HG02642 (cell line): ENCODE results near the gene CIPC.
A peak's percentile ranks its signal among the peaks of the same experiment; 100 is the strongest.

Experiments
- ATAC-seq: cut with Tn5 transposase; IDR thresholded peaks from one replicate; pipeline ENCODE4 v1.9.1; 2021; ENCODE audit warnings: mild to moderate bottlenecking; ENCODE audit not compliant: unreplicated experiment, poor library complexity

CIPC gene

DNA sequence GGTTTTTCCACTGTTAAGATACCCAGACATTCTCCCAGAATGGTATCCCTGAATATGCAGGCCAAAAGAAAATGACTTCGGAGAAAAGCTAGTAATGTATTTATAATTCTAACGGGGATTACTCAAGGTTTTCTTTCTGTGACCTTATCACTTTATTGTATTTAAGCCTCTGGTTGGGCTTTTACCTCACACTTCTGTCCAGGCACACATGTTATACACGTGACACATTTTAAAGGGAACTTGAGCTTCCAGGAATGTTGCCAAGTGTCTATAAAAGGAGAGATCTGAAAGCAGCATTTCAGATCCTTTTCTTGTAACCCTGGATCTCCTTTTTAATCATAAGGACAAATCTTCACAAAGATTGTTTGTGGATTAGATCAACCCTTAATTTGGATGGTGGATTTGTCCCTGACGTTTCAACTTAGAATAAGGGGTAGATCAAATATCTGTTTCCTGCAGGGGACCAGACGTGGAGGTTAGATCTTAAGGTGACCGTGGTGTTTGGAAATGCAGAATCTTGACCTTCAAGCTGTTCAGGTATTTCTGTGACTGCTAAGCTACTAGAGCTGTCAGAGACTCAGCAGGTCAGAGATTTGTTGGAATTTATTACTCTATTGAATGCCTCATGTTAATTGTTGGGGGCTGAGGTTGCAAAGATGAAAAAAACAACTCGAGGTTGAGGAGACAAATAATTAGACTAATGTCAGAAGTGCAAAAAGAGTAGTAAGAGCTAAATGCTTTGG, 1.5 kb downstream of the CIPC start:
- ATAC-seq = no peak

DNA sequence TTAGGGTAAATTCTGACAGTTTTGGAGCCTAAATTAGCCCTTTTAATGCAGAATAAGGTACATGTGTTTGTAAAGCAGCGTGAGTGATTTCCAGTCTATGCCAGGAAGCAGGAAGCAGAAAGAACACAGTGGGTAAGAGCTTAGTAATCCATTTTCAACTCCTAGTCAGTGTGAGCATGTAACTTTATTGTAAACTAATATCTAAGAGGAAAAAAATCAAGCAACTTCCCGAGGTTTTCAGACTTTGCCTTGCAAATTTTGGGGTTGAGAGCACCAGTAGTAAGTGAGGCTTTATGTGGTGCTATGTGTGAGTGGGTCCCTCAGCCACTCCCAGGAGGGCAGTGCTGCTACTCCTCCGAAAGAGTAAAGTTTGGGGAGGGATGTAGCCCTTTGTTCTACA, 2.9 kb downstream of the CIPC start:
- ATAC-seq = no peak

DNA sequence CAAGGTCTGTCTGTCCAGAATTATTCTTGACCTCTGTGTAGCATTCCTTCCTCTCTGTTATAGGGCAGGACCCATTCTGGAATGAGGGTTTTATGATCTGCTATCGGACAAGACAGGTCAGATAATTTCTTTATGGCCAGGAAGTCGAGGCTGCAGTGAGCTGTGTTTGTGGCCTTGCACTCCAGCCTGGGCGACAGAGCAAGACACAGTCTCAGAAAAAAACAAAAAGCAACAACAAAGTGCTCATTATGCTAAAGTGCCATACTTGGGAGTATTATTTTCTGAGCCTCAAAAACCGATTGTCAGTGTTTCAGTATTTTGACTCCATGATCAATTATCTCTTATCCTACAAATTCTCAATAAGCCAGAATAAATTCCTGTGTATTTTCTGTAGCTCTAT, 4.1 kb downstream of the CIPC start:
- no peak for ATAC-seq

DNA sequence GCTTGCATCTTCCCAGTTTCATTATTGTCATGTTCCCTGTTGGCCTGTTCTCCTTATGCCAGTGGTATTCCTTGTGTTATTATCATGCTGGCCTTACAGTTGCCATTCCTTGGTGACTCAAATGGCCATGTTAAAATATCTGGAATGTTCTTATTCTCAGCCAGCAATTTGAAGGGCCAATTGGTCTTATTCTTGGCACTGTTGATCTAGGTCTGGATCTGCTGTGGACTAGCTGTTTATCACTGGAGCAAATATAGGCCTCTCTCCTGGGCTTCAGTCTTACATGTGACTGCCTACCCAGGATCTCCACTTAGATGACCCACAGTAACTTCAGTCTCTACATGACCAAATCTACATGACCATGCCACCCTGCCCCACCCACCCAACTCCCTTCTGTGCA, 5.4 kb downstream of the CIPC start:
- no peak for ATAC-seq

DNA sequence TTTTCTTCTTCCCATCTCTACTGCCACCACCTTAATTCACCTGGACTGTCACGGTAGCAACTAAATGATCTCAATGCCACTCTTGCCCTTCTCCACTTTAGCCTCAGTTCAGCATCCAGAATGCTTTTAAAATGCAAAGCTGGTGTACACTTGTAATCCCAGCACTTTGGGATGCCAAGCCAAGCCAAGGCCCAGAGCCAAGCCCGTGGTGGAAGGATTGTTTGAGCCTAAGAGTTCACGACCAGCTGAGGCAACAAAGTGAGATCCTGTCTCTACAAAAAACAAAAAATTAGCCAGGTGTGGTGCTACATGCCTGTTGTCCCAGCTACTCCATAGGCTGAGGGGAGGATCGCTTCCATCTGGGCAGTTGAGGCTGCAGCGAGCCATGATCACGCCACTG, 5.9 kb downstream of the CIPC start:
- ATAC-seq = no peak

DNA sequence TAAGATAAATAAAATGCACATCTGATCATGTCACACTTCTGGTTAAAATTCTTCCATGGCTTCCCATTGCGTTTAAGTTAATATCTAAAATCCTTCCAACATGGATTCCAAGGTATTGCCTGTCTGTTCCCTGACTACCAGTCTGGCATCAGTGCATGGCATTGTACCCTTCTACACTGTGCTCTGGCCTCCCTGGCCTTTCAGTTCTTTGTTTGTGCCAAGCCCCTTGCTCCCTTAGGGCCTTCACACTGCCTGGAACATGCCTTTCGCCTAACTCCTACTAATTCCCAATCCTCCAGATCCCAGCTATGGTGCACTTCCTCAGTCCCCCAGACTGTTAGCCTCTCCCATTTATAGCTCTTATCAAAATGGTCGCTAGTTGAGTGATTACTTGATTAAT, 6.3 kb downstream of the CIPC start:
- ATAC-seq = no peak

DNA sequence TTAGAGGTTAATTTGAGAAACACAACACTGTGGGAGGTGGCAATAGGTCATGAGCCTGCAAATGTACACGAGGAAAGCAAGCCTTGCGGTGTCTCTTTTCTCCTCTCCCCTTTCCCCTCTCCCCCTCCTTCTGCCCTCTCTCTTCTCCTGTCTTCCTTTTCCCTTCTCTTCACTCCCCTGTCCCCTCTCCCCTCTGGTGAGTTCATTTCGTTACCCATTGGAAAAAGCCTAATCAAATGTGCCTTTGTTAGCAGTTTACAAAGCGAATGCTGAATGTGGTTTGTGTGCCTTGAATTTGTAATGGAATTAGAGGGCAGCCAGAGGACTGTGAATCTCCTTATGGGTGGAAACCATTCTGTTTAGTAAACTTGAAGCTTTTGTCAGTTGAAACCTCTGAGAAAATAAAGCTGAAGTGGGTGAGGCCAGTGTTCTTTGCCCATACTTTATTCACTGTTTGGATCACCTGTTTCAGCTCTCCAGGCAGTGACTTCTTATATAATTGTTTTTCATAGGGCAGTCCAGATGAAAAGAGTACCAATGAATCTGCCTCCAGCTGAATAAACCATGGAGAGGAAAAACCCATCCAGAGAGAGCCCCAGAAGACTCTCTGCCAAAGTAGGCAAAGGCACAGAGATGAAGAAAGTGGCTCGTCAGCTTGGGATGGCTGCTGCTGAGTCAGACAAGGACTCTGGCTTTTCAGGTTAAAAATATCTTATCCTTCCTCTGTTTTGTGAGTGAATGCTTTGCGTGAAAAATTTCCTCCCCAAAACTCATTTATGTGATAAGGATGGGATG, 7.3 kb downstream of the CIPC start:
- no peak for ATAC-seq

DNA sequence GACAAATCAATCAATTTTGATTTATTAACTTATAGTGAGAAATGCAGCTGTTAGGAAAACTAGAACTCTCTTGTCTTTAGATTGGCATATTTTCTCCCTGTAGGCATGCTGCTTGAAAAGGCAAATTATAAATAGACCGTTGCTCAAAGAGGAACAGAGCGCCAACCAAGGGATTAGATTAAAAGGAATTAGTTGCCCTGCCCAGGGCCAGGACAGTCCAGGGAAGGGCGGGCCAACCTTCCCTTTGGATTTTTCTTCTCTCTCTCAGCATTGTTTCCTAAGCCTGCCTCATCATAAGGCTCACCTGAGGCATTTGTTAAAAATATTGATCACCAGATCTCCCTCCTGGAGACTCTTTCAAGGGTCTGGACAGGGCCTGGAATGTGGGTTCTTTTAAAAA, 8.6 kb downstream of the CIPC start:
- no peak for ATAC-seq

DNA sequence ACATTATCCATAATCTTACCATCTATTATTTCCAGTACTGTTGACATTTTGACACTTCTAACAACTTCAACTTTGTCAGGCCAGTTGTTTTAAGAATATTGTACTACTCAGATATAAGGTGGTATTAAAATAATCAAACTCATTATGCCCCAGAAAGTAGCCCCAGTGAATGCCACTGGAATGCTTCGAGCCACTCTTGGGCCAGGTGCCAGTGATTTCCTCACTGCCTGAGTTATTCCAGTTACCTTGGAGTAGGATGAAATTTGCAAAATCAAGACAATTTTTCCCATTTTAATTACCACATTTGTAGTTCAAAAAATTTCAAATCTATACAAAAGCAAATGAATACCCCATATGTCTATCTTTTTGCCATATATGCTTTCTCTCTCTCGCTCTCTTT, 9.2 kb downstream of the CIPC start:
- no peak for ATAC-seq

DNA sequence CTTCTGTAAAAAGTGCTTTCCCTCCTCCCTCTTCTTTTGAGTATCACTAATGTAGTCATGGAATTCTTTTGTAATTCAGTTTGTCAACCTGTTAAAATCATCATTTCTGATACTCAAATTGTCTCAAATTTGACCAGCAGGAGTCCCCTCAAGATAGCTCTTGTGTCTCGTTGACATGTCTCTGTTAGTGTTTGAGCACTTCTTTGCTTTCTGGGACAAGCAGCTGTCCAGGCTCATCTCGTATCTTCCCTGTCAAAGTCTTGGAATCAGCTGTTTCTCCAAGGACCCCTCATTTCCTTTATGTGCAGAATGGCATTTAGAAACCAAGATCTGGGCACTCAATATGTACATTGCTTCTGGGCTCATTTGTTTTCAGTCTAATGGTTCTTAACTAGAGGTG, 10.7 kb downstream of the CIPC start:
- ATAC-seq = no peak

DNA sequence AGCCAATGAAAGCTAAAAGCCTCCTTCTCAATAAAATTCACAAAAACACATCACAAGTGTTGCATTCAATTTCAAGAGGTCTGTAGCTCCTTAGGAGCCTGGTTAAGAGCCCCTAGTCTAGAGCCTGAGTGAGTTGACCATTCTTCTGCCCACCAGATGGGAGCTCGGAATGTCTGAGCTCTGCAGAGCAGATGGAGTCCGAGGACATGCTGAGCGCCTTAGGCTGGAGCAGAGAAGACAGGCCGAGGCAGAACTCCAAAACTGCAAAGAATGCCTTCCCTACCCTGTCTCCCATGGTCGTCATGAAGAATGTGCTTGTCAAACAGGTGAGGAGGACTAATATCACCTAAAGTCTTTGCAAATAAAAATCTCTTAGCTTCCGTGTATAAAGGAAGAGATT, 11.6 kb downstream of the CIPC start:
- ATAC-seq = no peak

DNA sequence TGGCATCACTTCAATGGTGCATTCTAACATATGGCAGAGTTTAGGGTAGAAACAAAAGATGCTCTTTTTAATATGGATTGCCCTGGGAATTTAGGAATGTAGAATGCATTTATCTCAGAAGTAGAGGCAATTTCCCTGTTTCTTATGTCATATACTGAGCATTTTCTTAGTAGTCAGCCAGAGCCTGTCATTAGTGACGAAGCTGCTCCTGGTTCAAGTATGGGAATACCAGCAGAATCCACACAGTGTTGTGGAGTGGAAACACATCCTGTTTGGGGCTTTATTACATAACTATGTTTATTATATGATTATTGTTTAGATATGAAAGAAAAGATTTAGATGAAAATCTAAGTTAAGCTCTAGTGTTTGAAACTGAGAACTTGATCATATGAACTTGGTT, 12.2 kb downstream of the CIPC start:
- no peak for ATAC-seq

DNA sequence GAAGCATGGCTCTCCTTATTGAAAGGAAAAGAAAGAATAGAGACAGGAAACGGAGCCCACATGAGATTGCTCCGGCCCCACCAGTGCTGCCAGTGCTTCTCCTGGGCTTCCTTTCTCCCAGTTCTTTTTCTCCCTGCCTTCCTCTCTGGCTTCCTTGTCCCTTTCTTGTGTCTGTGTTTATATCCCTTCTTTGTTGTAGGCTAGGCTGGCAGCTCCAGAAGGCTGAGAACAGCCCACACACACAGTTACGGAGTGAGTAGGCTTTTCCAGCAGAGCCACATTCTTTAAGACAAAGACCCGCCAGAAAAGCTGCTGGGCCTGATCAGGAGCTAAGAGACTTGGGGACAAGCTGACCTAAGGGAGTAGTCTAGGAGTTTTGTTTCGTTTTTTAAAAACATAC, 13.0 kb downstream of the CIPC start:
- no peak for ATAC-seq

DNA sequence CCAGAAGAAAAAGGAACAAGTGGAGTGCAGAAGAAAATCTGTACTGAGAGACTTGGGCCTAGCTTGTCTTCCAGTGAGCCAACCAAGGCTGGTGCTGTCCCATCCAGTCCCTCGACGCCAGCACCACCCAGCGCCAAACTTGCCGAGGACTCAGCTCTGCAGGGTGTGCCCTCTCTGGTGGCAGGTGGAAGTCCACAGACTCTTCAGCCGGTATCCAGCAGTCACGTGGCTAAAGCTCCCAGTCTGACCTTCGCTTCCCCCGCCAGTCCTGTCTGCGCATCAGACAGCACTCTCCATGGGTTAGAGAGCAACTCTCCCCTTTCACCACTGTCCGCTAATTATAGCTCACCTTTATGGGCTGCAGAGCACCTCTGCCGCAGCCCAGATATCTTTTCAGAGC, 15.6 kb downstream of the CIPC start:
- ATAC-seq = no peak

DNA sequence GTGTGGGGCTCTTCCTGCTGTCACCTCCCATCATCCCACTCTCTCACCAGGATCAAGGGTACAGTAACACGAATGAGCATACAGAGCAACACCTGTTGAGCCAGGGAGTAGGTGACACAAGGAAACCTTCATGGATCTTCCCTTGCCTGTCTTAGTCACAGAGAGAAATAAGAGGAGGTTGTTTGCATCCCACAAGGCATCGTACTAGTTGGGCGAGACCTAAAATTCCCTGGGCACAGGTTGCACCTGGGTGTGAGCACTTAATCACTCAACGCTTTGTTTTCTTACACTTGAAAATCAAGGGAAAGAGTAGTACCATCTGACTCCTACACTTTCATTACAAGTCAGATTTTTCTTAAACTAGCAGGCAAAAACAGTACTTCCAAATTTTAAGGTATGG, 16.6 kb downstream of the CIPC start:
- no peak for ATAC-seq

DNA sequence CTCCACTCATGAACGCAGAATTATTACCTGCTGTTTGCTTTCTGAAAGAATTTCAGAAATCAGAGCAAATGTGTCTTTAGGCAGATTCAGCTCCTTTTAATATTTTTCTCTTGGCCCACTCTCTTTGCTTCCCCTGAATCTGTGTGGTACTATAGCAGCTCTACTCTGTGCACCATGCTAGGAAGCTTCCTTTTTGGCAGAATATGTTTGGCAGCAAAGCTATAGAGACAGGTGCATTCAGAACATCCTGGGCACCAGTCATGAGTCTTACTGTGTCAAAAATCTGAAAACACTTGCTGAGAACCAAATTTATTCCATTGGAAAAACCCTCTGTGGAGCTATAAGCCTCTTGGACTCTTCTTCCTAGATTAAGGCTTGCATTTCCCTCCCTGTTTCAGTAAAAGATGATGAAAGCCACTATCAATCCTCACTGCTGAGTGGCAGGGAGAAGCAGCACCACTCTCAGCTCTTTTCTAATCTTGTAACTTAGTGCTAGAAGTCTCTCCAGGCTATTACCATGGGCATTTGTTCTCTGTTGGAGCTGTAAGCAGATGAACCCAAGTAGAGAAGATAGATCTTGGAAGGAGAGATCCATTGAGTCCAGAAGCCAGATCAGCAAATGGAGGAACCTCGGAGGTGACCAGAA, 18.2 kb downstream of the CIPC start:
- no peak for ATAC-seq

DNA sequence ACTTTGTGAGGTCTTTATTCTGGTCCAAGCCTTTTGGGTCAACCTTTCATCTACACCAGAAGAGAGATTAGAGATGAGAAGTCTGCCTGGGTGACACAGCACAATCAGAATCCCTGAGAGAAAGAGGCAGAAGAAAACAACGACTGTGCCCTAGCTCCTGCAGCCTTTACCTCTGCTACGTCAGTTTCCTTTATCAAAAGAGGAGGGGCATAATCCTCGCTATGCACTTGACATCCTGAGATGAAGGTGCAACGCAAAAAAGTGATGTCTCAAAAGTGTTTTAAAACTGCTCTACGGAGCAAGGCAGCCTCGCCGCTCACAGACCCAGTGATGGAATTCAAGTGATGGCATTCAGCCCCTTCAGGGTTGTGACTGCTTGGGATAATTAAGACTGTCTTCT, 21.8 kb downstream of the CIPC start:
- no peak for ATAC-seq

DNA sequence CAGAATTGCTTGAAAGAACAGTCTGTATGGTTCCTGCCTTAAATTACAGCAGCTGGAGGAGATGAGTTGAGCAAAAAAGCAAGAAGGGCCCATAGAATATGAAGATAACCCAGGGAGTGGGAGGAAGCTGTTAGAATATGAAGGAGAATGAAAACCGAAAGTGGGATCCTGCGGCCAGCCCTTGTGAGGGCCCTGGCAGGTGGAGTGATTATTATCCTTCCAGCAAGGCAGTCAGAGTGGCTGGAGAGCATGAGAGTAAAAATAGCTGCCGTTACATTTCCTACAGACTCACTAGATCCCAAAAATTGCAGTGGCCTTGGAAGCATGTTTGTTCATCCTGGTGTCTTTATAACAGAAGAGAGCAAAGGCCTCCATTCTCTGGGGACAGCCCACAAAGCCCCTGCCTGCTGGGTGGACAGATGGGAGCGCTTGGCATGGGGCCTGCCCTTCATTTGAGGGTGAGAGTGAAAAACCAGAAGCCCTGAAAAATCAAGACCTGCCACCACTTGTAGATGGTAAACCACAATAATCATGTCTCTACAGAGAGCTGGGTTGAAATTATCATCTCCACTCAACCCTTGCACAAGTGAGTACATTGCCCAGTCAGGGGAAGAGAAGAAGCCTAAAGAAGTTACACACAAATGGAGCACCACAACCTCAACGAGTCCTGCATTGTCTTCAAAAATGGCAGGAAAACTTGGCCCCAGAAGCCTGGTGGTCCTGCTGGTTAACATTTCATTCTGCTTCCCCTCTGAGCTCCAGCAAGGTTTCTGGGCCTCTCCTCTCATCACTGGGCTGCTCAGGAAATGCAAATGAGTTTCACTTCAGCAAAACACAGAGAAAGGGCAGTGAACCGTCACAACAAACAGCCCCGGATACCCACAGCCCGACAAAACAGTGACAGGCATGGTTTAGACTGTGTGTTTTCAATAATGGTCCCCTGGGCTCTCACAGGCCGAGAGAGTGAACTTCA, 23.0 kb downstream of the CIPC start:
- ATAC-seq = peak; percentile 88

DNA sequence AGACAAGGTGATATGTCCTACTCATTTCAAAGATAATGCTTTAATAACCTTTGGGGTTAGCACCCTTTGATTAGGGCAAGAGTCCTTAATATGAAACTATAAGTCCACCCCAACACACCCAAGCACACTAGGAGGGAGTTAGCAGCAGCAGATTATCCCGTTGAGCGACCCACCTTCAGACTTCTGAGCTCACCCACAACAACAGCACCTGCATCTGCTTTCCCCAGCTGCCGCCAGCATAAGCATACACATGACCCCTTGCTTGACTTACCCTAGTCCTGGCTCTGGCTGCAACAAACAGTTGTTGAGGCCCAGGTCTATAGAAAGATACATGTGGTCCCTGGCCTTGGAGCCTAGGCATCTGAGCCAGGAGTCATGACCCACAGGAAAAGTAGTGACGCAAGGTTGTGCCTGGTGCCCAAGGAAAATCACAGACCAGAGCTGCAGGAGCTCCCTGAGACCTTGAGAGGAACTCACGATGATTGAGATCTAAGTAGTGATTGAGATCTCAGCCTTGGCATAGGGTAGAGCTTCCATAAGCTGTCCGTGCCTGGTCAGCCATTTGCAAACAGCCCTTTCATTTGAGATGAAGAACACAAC, 24.6 kb downstream of the CIPC start:
- no peak for ATAC-seq
